Upper lobe of right lung (tissue), 1 donor: ENCODE results near the gene TCN1. TPM values are rescaled to one million over a fixed set of nuclear protein-coding genes. Genes with fewer than 3 reads are reported as not detected.

Experiments
- ATAC-seq: fragments of 200-7000 bp; cut with Tn5 transposase; one replicate; pipeline ENCODE4 v1.9.1; 2020; ENCODE audit warnings: mild to moderate bottlenecking, moderate library complexity
- DNase-seq: peaks from one replicate; pipeline ENCODE4 v3.0.0-alpha.2; 2020
- H3K27ac ChIP-seq: fragments of 200-600 bp; one replicate; pipeline ENCODE4 v1.8.0; 2022
- H3K27me3 ChIP-seq: fragments of 200-600 bp; one replicate; pipeline ENCODE4 v1.8.0; 2022; ENCODE audit warnings: mild to moderate bottlenecking
- H3K36me3 ChIP-seq: fragments of 200-600 bp; one replicate; pipeline ENCODE4 v1.8.0; 2022
- H3K4me1 ChIP-seq: fragments of 200-600 bp; one replicate; pipeline ENCODE4 v1.8.0; 2022
- H3K4me3 ChIP-seq: fragments of 200-600 bp; one replicate; pipeline ENCODE4 v1.8.0; 2022; ENCODE audit warnings: mild to moderate bottlenecking
- H3K9me3 ChIP-seq: fragments of 200-600 bp; one replicate; pipeline ENCODE4 v1.8.0; 2022
- CTCF ChIP-seq: fragments of 200-600 bp; IDR thresholded peaks from one replicate; pipeline ENCODE4 v1.8.0; 2022; ENCODE audit warnings: antibody characterized with exemption
- intact Hi-C: fragments of 100-400 bp; cut with DNase I; formaldehyde crosslinking; loops from one replicate; pipeline ENCODE4 v1.11.0; 2022
- total RNA-seq: library from RNA; stranded (reverse); fragmentation: NEBNext Ultra II Directional; extraction: Animal tissue kit (Norgen Biotek cat#: 25700); gene quantifications from one replicate; pipeline ENCODE4 v1.2.1, GENCODE V29; 2021
- donor health status: DM: no; HTN: yes; CAD: no; lungs with severe emphysema.

Gene TCN1
- total RNA-seq, 1 donor from 2014 or later = not detected

- Histone ChIP-seq H3K27me3 (no peaks in the 10 kb centered on the region), H3K9me3 (no peaks in the 10 kb centered on the region), H3K4me1 (no peaks in the 10 kb centered on the region), H3K4me3 (no peak overlapping the region), H3K36me3 (peaks cover 77% of the 10 kb centered on the region), H3K27ac (no peak overlapping the region)
- DNase-seq (no peak), ATAC-seq (no peak)
- no peak for TF ChIP-seq CTCF
- intact Hi-C loops = loop anchor here (5.0 kb wide), 1 partner anchor 52 kb away; no protein-coding TSS in a partner anchor
Measured at GRCh38 chr11:59804061-59804460, 62.2 kb downstream of the TCN1 start.

Other genes with a start within 250 kb of the TCN1 start
- gene PATL1, start 197.4 kb downstream of the TCN1 start, total RNA-seq = 35.9 TPM
- not detected for gene OR10V1, start 152.6 kb downstream of the TCN1 start, total RNA-seq
- gene STX3, start 111.1 kb downstream of the TCN1 start, total RNA-seq = 75.1 TPM
- 30.1 TPM for gene MRPL16, start 55.7 kb downstream of the TCN1 start, total RNA-seq
- not detected for gene CBLIF, start 21.0 kb downstream of the TCN1 start, total RNA-seq
- gene OOSP3, start 12.3 kb upstream of the TCN1 start, total RNA-seq = not detected
- not detected for gene OOSP1, start 71.9 kb upstream of the TCN1 start, total RNA-seq
- gene OOSP4A, start 97.5 kb upstream of the TCN1 start, total RNA-seq = not detected
- not detected for gene OOSP4B, start 150.7 kb upstream of the TCN1 start, total RNA-seq
- not detected for gene OOSP2, start 173.9 kb upstream of the TCN1 start, total RNA-seq
- not detected for gene MS4A3, start 190.2 kb upstream of the TCN1 start, total RNA-seq
- 20.6 TPM for gene MS4A2, start 222.2 kb upstream of the TCN1 start, total RNA-seq